ENCODE results near the gene AUTS2.

DNA sequence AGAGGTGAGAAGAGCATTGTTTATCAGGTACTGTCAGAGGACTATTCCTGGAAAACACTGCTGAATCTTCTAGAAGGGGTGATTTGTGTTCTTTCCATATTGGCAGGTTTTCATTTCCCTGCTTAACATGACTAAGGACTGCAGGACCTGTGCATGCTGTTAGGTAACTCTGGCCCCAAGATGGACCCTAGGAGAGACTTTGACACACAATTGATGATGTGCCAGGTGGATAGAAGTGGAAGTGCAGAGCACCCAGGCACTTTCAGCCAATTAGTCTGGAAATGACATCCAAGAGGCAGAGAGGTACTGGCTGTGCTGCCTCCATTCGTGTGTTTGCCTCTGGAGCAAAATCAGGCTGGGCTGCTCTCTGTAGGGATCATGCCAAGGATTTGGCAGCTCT is 1037.4 kb downstream of the AUTS2 start:
- no peak for TF ChIP-seq GATA3 (IDR thresholded peaks at IDR 0.05; ENCODE audit: low read depth, low read length)
- no peak for TF ChIP-seq GATA2 (IDR thresholded peaks at IDR 0.05; ENCODE audit: low read depth, low read length)
